Stimulated activated CD4-positive, alpha-beta T cell treated with anti-CD3 and anti-CD28 coated beads, Interleukin-4, amount 100 ng/mL, for 4 hours (primary cell): ENCODE results near the gene LRBA.

Experiments used
- DNase-seq, 2 experiments: peaks; one replicate each; pipeline ENCODE4 v3.0.0-alpha.2; 2020

LRBA gene

GRCh38 chr4:150354214-150354796 is 660.8 kb downstream of the LRBA start:
- no peak for DNase-seq

DNA sequence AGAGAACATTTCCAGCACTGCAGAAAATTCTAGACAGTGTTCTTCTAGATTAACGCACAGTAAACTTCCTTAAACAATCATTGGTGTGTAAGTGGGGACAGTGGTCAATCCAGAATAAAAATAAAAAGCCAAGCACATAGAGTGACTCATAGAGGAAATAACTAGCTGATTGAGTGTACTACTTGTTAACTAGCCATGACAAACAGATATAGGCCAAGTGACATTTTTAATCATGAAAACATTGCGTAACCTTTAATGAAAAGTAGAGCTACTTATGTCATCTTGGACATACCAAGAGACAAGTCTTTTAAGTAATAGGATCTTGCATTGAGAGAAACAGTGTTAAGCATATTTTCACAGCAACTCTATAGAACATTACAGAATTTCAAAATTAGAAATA is 667.0 kb downstream of the LRBA start:
- DNase-seq = no peak

DNA sequence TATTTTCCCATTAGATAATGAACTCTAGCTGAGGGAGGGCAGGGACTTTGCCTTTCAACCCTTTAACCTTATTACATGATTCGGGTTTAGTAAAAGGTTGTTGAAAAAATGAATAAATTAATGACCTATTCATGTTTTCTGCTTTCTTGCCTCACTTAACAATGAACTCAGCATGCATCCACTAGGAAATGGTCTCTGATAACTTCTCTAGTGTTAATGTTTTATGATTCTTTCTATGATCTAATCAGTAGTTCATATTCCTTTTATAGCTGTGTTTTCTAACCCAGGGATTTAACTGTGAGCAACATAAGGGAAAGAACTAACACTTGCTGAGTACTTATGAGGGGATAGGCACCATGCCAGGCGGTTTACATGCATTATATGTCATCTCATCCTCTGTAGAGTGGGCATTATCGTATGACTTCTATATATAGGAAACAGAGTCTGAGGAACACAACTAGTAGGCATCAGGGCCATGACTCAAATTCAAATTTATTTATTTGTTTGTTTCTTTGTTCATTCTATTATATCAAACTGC is 669.8 kb downstream of the LRBA start:
- no peak for DNase-seq

- DNase-seq = no peak
Observed at GRCh38 chr4:150343796-150344195, 671.3 kb downstream of the LRBA start.

- no peak for DNase-seq
Observed at GRCh38 chr4:150342945-150343344, 672.1 kb downstream of the LRBA start.

DNA sequence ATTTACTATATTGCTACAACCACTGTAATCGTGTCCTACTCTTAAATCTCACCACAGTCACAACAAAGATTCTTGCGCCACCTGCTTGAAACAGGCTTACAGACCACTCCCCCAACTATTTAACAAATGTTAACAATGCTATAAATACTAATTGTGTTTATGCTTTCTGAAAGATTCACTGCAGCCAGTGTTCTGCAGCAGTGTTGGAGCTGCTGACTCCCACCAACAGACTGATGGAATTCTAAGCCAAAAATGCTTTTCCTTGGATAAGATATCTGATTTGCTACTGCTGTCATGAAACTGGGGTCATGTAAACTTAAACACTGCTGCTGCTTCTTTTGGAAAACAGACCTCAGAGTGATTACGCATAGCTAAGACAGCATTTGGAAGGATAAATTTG is 677.4 kb downstream of the LRBA start:
- DNase-seq = no peak

DNA sequence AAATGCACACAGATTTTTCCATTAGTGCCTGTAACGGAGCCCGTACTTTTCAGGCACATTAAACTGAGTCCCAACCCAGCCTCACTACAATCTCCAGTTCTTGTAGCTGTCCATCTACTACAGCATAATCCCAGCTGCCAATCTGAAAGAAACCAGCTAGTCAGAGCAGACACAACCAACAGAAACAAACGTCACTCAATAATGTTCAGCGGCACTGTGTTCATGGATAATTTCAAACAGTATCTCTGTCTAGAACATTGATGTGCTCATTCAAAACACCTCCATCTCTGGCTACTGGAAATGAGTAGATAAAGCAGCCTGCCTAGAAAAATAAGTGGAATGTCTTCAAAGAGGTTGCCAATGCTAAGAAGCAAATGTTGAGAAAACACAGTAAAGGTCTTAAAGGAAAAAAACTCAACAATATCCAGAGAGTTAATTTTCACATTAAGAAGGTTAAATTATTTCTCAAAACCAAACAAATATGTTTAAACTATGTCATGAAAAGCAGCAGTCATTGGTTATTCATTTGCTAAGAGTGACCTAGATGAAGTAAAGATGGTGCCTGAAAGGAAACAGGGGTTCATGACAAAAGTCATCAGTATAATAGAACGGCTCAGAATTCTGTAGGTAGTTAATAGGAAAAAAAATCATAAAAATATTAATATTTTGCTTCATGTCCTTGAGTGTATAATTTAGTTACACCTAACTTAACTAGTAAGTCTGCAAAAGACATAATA is 678.2 kb downstream of the LRBA start:
- no peak for DNase-seq

DNA sequence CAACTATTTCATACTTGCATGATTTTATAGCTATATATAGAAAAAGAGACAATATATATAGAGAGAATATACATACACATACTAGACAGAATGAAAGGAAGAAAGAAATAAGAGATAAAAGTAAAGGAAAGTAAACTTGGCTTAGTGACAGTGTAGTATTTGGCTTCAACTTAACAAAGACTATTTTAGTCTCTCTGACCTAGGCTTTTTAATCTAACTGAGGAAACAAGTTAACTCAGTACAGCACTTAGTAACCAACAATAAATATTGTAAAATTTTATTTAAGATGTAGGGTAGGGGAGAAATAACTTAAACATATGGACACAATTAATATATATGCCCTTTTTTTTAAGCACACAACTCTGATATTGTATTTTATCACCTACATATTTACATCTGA is 682.1 kb downstream of the LRBA start:
- no peak for DNase-seq

- no peak for DNase-seq
Observed at GRCh38 chr4:150332086-150332485, 683.0 kb downstream of the LRBA start.

- no peak for DNase-seq
Observed at GRCh38 chr4:150329373-150329772, 685.7 kb downstream of the LRBA start.

DNA sequence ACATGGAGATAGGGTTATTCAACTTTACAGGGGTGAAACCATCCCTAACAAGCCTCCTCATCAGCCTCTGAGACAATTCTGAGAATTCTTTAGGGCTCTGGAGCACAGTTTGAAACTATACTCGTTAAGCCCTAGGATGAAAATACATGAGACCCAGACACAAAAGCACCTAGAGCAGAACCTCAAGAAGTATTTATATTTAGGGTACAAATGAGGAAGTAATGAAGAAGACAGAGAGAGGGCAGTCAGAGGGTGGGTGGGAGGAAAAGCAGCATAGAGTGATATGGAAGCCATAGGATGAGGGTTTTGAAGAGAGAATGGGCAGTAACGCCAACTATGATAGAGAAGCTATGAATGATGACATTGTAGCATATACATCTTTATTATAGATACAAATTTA is 686.6 kb downstream of the LRBA start:
- no peak for DNase-seq

GRCh38 chr4:150327262-150327780 is 687.8 kb downstream of the LRBA start:
- DNase-seq = no peak

GRCh38 chr4:150325872-150326271 is 689.2 kb downstream of the LRBA start:
- DNase-seq = no peak

DNA sequence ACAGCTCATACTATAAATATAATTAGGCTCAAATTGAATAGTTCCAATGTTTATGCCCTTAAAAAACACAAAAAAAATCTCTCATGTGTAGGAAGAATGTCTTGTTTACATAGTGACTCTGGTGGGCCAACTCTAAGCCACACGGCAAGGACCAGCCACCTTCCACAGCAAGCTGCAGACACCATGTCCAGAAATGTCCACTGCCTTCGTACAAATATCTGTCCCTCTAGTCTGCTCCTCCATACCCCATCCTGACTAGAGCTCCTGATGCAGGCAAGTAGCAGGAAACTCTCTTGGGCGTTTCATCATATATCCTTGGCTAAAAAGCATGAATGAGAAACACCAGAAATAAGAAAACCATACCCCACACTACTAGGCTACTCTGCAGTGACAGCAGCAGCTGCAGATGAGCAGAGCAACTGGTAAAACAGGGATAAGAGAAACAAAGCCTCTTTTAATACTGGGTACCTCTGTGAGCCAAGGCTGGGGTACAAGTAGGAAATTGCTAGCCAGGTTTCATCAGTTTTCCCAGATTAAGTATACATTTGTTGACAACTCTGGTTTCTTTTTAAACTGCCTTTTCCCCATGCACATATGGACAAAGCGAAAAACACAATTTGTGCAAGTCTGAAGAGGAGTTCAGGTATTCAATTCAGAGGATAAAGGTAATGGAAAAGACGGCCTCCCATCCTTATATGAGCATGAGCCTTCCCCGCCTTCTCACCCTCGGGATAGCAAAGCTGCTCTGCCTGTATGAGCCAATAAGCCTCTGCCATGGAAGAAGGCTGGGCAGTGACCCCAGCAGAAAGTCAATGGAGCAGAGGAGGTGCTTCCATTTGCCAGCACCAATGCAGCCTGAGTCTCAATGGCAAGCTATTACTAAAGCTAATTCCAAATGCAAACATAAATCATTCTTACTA is 691.4 kb downstream of the LRBA start:
- no peak for DNase-seq

DNA sequence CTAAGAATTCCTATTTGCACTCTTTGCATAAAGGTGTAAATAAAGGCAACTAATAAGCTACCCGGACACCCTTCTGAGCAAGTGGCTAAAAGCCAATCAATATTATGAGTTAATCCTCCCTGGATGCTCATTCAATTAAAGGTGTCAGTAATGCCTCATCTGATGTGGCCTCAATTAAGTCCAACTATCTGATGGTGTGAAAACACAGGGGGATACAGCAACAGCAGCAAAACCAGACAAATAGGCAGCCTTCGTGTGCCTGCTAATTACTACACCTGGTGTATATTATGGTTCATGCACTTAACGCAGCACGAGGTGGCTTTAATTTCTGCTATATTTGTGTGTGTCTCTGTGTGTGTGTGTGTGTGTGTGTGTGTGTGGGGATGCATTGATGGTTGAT is 692.4 kb downstream of the LRBA start:
- DNase-seq = no peak

DNA sequence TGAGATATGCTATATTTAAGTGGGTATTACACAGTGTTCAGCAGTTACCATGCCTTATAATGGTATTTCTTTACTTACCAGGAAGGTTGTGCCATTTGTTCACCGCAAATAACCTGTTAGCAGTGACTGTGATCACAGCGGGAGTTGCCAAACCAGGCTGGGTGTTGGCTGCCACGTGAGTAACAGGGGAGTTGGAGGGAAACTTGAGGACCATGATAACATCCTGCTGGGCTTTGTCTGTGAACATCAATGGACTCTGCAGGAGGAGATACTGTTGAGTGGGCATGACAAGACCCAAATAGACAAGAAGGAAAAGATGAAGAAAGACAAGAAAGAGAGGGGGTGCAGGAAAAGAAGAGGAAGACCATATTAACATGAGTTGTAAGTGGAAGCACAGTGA is 694.0 kb downstream of the LRBA start:
- no peak for DNase-seq

DNA sequence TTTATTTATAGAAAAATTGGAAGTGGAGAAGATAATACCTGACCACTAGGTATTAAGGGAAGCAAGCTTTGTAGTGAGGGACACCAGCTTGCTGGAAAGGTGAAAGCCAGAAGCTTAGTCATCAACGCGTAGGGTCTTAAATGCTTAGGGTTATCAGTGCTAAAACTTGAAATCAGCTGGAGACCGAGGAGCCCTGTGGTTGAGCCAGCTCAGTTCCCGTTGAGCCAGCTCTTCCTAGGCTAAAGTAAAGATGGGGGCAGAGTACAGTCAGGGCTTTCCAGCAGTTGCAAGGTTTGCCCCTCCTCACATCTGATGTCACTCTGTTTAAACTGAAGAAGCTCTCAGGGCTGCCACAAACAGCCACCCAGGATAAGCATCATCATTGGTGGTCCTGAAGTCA is 696.1 kb downstream of the LRBA start:
- no peak for DNase-seq

GRCh38 chr4:150318527-150318926 is 696.6 kb downstream of the LRBA start:
- DNase-seq = no peak

DNA sequence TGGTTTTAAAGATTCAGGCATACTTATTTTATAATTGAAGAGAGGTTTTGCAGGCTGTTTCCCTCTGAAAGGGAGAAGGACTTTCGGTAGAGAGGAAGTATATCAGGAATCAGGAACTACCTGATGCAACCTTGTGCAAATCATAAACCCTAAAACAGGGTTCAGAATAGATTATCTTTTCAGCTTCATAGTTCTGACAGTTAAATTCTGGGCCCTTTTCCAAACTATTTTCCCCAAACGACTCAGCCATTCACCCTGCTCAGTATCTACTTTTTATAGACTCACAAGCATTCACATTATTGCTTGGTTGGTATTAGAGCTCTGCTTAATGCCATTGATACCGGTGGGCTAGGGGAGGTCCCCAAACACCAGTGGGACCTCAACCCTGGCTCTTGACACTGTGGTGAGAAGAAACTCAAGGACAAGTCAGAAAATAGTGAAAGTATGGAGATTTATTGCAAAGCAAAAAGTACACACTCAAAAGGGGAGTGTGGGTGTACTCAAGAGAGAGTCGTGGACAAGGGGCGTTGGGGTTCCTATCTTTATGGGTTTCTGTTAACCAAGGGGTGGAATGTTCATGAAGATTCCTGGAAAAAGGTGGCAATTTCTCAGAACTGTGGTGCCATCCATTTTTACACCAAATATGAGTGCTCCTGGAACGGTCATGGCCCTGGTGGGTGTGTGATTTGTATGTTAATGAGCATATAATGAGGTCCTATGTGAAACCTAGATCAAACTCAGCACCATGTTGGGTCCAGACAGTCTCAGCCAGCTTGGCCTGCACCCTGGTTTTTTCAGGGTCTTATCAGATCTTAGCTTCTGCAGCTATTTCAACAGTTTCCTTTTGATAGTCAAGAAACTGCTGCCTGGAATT is 698.5 kb downstream of the LRBA start:
- no peak for DNase-seq

GRCh38 chr4:150315691-150316090 is 699.4 kb downstream of the LRBA start:
- DNase-seq = no peak

GRCh38 chr4:150315175-150315574 is 699.9 kb downstream of the LRBA start:
- no peak for DNase-seq

DNA sequence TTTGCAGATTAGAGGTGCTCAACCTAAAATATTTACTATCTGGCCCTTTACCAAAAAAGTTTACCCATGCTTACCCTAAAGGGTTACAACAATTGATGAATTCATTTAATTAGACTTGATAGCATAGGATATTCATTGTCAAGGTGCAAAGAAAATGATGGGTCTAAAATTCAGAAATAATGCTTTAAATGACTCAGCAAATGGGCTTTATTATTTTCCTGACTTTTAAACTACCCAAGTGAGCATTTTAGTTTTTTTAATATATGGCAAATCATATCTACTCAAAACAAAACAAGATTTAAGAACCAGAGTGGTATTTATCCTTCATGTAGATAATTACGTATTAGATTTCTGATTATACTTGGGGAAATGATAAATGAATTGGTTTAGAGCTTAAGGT is 701.1 kb downstream of the LRBA start:
- DNase-seq = no peak
